ENCODE data around the gene LMNA. TPM values are rescaled to one million over a fixed set of nuclear protein-coding genes. Genes with fewer than 3 reads are reported as not detected.

The LMNA gene
- total RNA-seq, 1 experiment from 2014 or later: 51.0 TPM

- no peaks in the 10 kb centered on the region for H3K9me3 Mint-ChIP-seq
- no peak overlapping the region for H3K27ac ChIP-seq (ENCODE audit: insufficient read length, low read depth, low read length)
- no CpG with 5 or more reads among the region's 5 CpGs for WGBS (ENCODE audit: extremely low coverage, insufficient read length, low lambda C conversion rate)
Measured at GRCh38 chr1:156157966-156158365, 43.5 kb downstream of the LMNA start.

More at GRCh38 chr1:156157966-156158365, 43.5 kb downstream of the LMNA start:
- Histone ChIP-seq H3K4me1 (ENCODE audit: insufficient read depth, low read length) (no peaks in the 10 kb centered on the region; the same call in 1 of the 2 replicates), H3K14ac (ENCODE audit: insufficient read depth, low read length) (no peak overlapping the region), H4K91ac (ENCODE audit: insufficient read length, low read depth, low read length) (no peak overlapping the region), H2BK15ac (ENCODE audit: low read depth, low read length) (no peak overlapping the region), H4K20me1 (ENCODE audit: control insufficient read depth, insufficient read depth, insufficient read length) (no peaks in the 10 kb centered on the region), H3K4me2 (ENCODE audit: insufficient read depth, insufficient read length, low read length) (no peak overlapping the region), H2BK12ac (ENCODE audit: insufficient read length, low read depth, low read length) (no peak overlapping the region), H2BK120ac (ENCODE audit: low read depth, low read length, poor library complexity, severe bottlenecking) (no peak overlapping the region), H2AK5ac (ENCODE audit: insufficient read length, low read length) (no peak overlapping the region), H3K9ac (ENCODE audit: extremely low read depth, insufficient read length, low read length) (no peak overlapping the region), H3K18ac (ENCODE audit: insufficient read length, low read depth, low read length) (no peak overlapping the region), H3K27me3 (ENCODE audit: insufficient read depth, low read length) (no peaks in the 10 kb centered on the region), H2BK5ac (ENCODE audit: insufficient read length, low read length) (no peak overlapping the region), H2BK20ac (ENCODE audit: low read depth, low read length, poor library complexity, severe bottlenecking) (no peak overlapping the region), H4K5ac (ENCODE audit: insufficient read length, low read depth, low read length) (no peak overlapping the region), H4K8ac (replicated peaks; ENCODE audit: insufficient read length, low read depth, low read length) (no peak overlapping the region), H3K9me3 (ENCODE audit: control insufficient read depth, low read depth, low read length) (no peaks in the 10 kb centered on the region), H3K79me1 (ENCODE audit: insufficient read depth, low read depth, low read length, poor library complexity, severe bottlenecking) (no peaks in the 10 kb centered on the region), H2AFZ (ENCODE audit: low read length) (no peak overlapping the region), H3T11ph (ENCODE audit: low read length) (no peak overlapping the region), H3K56ac (ENCODE audit: insufficient read length, low read depth, low read length) (no peak overlapping the region), H3K23ac (ENCODE audit: insufficient read length, low read depth, low read length) (no peak overlapping the region), H3K23me2 (ENCODE audit: insufficient read length, low read depth, low read length, poor library complexity, severe bottlenecking) (peaks cover 5% of the 10 kb centered on the region), H3K4ac (ENCODE audit: low read depth, low read length) (no peak overlapping the region), H3K79me2 (ENCODE audit: insufficient read depth, low read length) (no peaks in the 10 kb centered on the region)
- Mint-ChIP-seq H3K36me3 (ENCODE audit: insufficient read depth in 1 of 3, low read depth in 3 of 3) (peaks cover 0 to 15% (median 3%) of the 10 kb centered on the region in 3 experiments; a peak in 5 of 7 replicates), H3K27me3 (ENCODE audit: low read depth) (no peaks in the 10 kb centered on the region), H3K4me1 (peaks cover 29 to 32% of the 10 kb centered on the region in 2 experiments), H3K27ac (no peak overlapping the region; a peak in 1 of 7 replicates), H3K4me3 (no peak overlapping the region; a peak in 1 of 5 replicates)
- DNase-seq: no peak
- no peak for TF ChIP-seq CTCF (conservative IDR thresholded peaks at IDR 0.05)

Data from H9 (cell line).